Measurements from ENCODE around the gene TMEM35B. TPM values are rescaled to one million over a fixed set of nuclear protein-coding genes. Genes with fewer than 3 reads are reported as not detected.
"Not testable (repeated sequence)": the region's sequence is repeated elsewhere in the genome, so short reads cannot be mapped to it uniquely, and the experiment has no call there.

The TMEM35B gene
- total and polyA plus RNA-seq, 4 donors: 31.3 to 68.4 (median 42.9) TPM

DNA sequence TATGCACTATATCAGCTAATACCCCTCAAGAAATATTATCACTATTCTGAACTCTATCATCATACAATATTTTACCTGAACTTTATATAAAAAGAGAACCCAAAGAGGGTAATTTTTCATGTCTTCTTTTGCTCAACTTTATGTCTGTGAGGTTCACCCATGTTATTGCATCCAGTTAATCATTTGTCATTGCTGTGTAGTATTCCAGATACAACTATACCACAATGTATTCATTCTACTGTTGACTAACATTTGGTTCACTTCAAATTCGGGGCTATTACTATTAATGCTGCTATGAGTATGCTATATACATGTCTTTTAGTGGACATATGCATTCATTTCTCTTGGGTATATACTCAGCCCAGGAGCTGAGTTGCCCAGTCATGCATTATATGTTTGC is 34.7 kb downstream of the TMEM35B start:
- ATAC-seq (ENCODE audit: insufficient read depth, low FRiP score) (no peak), DNase-seq (no peak)
- Histone ChIP-seq H3K36me3 (ENCODE audit: control insufficient read depth in 4 of 4, insufficient read depth in 4 of 4, low read length in 4 of 4) (no peaks in the 10 kb centered on the region), H3K27ac (ENCODE audit: low read depth in 1 of 2, low read length in 1 of 2) (no peak overlapping the region), H3K4me1 (ENCODE audit: control insufficient read depth in 5 of 5, insufficient read depth in 5 of 5, low read length in 5 of 5) (no peaks in the 10 kb centered on the region), H3K9ac (ENCODE audit: insufficient read depth in 1 of 2, low read length in 2 of 2) (no peak overlapping the region), H3K27me3 (ENCODE audit: control insufficient read depth in 3 of 3, insufficient read depth in 3 of 3, low read length in 2 of 3) (no peaks in the 10 kb centered on the region), H3K4me3 (no peak overlapping the region), H3K9me3 (ENCODE audit: control insufficient read depth in 4 of 4, insufficient read depth in 3 of 4, low read length in 3 of 4) (peaks cover 0 to 2% (median 0%) of the 10 kb centered on the region in 4 donors)
- WGBS, 2 donors: 44 to 53% methylated on average over 1 of the region's 1 CpG
- TF ChIP-seq, protein P1, sequence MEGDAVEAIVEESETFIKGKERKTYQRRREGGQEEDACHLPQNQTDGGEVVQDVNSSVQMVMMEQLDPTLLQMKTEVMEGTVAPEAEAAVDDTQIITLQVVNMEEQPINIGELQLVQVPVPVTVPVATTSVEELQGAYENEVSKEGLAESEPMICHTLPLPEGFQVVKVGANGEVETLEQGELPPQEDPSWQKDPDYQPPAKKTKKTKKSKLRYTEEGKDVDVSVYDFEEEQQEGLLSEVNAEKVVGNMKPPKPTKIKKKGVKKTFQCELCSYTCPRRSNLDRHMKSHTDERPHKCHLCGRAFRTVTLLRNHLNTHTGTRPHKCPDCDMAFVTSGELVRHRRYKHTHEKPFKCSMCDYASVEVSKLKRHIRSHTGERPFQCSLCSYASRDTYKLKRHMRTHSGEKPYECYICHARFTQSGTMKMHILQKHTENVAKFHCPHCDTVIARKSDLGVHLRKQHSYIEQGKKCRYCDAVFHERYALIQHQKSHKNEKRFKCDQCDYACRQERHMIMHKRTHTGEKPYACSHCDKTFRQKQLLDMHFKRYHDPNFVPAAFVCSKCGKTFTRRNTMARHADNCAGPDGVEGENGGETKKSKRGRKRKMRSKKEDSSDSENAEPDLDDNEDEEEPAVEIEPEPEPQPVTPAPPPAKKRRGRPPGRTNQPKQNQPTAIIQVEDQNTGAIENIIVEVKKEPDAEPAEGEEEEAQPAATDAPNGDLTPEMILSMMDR (IDR thresholded peaks at IDR 0.05; ENCODE audit: control extremely low read depth, extremely low read depth): no peak

DNA sequence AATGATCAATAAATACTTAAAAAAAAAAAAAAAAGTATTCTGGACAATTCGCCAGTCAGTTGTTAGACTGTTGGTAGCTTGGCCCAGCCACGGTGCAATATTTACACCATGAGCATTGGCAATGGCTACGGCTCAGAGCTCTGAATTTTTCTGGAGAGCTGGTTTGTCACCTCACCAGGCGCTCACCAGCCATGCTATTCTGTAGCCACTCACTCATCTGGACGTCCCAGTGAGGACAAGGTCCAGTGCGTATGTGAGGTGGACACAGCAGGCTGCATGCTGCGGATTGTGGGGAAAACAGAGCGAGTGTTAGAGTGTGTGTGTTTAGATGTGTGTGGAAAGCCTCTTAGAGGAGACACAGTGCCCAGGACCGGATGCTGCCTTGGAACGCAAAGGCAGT is 36.4 kb downstream of the TMEM35B start:
- ATAC-seq (ENCODE audit: insufficient read depth, low FRiP score); H3K27ac ChIP-seq (ENCODE audit: low read depth in 1 of 2, low read length in 1 of 2); H3K4me1 ChIP-seq (ENCODE audit: control insufficient read depth in 5 of 5, insufficient read depth in 5 of 5, low read length in 5 of 5); H3K27me3 ChIP-seq (ENCODE audit: control insufficient read depth in 3 of 3, insufficient read depth in 3 of 3, low read length in 2 of 3); H3K36me3 ChIP-seq (ENCODE audit: control insufficient read depth in 4 of 4, insufficient read depth in 4 of 4, low read length in 4 of 4); DNase-seq; H3K9ac ChIP-seq (ENCODE audit: insufficient read depth in 1 of 2, low read length in 2 of 2); H3K4me3 ChIP-seq; H3K9me3 ChIP-seq (ENCODE audit: control insufficient read depth in 4 of 4, insufficient read depth in 3 of 4, low read length in 3 of 4): not testable (repeated sequence)
- 89 to 96% methylated on average over 10 of the region's 10 CpGs for WGBS, 2 donors

DNA sequence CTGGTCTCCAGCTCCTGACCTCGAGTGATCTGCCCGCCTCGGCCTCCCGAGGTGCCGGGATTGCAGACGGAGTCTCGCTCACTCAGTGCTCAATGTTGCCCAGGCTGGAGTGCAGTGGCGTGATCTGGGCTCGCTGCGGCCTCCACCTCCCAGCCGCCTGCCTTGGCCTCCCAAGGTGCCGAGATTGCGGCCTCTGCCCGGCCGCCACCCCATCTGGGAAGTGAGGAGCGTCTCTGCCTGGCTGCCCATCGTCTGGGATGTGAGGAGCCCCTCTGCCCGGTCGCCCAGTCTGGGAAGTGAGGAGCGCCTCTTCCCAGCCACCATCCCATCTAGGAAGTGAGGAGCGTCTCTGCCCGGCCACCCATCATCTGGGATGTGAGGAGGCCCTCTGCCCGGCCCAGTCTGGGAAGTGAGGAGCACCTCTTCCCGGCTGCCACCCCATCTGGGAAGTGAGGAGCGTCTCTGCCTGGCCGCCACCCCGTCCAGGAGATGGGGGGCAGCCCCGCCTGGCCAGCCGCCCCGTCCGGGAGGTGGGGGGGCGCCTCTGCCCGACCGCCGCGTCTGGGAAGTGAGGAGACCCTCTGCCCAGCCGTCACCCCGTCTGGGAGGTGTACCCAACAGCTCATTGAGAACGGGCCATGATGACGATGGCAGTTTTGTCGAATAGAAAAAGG is 37.4 kb downstream of the TMEM35B start:
- not testable (repeated sequence) for H3K4me1 ChIP-seq (ENCODE audit: control insufficient read depth in 5 of 5, insufficient read depth in 5 of 5, low read length in 5 of 5); H3K9me3 ChIP-seq (ENCODE audit: control insufficient read depth in 4 of 4, insufficient read depth in 3 of 4, low read length in 3 of 4); H3K27ac ChIP-seq (ENCODE audit: low read depth in 1 of 2, low read length in 1 of 2); DNase-seq; H3K4me3 ChIP-seq; ATAC-seq (ENCODE audit: insufficient read depth, low FRiP score); H3K36me3 ChIP-seq (ENCODE audit: control insufficient read depth in 4 of 4, insufficient read depth in 4 of 4, low read length in 4 of 4); H3K27me3 ChIP-seq (ENCODE audit: control insufficient read depth in 3 of 3, insufficient read depth in 3 of 3, low read length in 2 of 3); H3K9ac ChIP-seq (ENCODE audit: insufficient read depth in 1 of 2, low read length in 2 of 2)
- 93 to 94% methylated on average over 34 to 41 of the region's 41 CpGs for WGBS, 2 donors

DNA sequence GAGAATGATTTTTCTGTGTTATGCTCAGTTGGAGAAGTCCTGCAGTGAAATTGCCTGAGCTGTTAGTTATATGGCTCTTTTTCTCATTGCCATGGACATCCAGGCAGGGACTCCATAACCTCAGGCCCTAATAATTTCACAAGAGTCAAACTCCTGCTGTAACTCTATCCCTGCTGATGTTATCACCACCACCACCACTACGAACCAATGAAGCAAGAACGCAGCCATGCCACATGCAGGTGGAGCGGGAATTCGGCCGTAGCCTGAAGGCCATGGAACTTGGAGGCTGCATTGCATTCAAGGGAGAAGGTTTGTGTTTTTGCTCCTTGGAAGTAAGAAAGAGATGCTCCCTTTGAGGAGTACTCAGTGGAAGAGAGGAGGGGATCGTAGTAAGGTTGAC is 38.9 kb downstream of the TMEM35B start:
- WGBS, 2 donors: 91 to 92% methylated on average over 6 of the region's 6 CpGs
- Histone ChIP-seq H3K4me3 (no peak overlapping the region), H3K9me3 (ENCODE audit: control insufficient read depth in 4 of 4, insufficient read depth in 3 of 4, low read length in 3 of 4) (peaks cover 0 to 2% (median 0%) of the 10 kb centered on the region in 4 donors), H3K36me3 (ENCODE audit: control insufficient read depth in 4 of 4, insufficient read depth in 4 of 4, low read length in 4 of 4) (no peaks in the 10 kb centered on the region), H3K27ac (ENCODE audit: low read depth in 1 of 2, low read length in 1 of 2) (no peak overlapping the region), H3K4me1 (ENCODE audit: control insufficient read depth in 5 of 5, insufficient read depth in 5 of 5, low read length in 5 of 5) (no peaks in the 10 kb centered on the region), H3K27me3 (ENCODE audit: control insufficient read depth in 3 of 3, insufficient read depth in 3 of 3, low read length in 2 of 3) (peaks cover 0 to 3% (median 0%) of the 10 kb centered on the region in 3 donors), H3K9ac (ENCODE audit: insufficient read depth in 1 of 2, low read length in 2 of 2) (no peak overlapping the region)
- no peak for ATAC-seq (ENCODE audit: insufficient read depth, low FRiP score)
- no peak for DNase-seq
- TF ChIP-seq, protein P1 (IDR thresholded peaks at IDR 0.05; ENCODE audit: control extremely low read depth, extremely low read depth): no peak

DNA sequence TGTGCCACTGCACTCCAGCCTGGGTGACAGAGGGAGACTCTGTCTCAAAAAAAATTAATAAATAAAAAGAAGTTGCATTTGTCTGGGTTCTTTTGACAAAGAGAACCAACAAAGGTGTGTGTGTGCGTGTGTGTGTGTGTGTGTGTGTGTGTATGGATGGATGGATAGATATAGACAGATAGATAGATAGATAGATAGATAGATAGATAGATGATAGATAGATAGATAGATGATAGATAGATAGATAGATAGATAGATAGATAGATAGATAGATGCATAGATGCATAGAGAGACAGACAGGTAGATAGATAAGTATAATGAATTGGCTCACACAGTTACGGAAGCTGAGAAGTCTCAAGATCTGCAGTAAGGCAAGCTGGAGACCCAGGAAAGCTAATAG is 43.3 kb downstream of the TMEM35B start:
- H3K4me3 ChIP-seq; H3K4me1 ChIP-seq (ENCODE audit: control insufficient read depth in 5 of 5, insufficient read depth in 5 of 5, low read length in 5 of 5); ATAC-seq (ENCODE audit: insufficient read depth, low FRiP score); H3K36me3 ChIP-seq (ENCODE audit: control insufficient read depth in 4 of 4, insufficient read depth in 4 of 4, low read length in 4 of 4); H3K9me3 ChIP-seq (ENCODE audit: control insufficient read depth in 4 of 4, insufficient read depth in 3 of 4, low read length in 3 of 4); H3K27ac ChIP-seq (ENCODE audit: low read depth in 1 of 2, low read length in 1 of 2); DNase-seq; H3K27me3 ChIP-seq (ENCODE audit: control insufficient read depth in 3 of 3, insufficient read depth in 3 of 3, low read length in 2 of 3); H3K9ac ChIP-seq (ENCODE audit: insufficient read depth in 1 of 2, low read length in 2 of 2): not testable (repeated sequence)
- WGBS, 2 donors: 92 to 95% methylated on average over 2 of the region's 2 CpGs

Small RNAs within 50 kb of the gene (small RNA-seq; reads per million reads assigned to genes)
- not detected for gene TMEM35B (ENCODE audit: low replicate concordance)

Other genes with a start within 250 kb of the TMEM35B start
- under 1 TPM; 0.17 to 0.55 TPM for gene GJB5, start 230.3 kb downstream of the TMEM35B start, total RNA-seq
- gene GJB5, start 230.3 kb downstream of the TMEM35B start, polyA plus RNA-seq: 1 to 10 TPM in 1 of 2 donors, under 1 TPM in 1; 0.57 to 1.6 TPM
- under 1 TPM in 1 of 2 donors, not detected in 1; 0.12 TPM for gene GJB4, start 225.6 kb downstream of the TMEM35B start, total RNA-seq
- under 1 TPM; 0.06 to 0.29 TPM for gene GJB4, start 225.6 kb downstream of the TMEM35B start, polyA plus RNA-seq
- gene GJB3, start 204.1 kb downstream of the TMEM35B start, total RNA-seq: under 1 TPM; 0.51 to 0.52 TPM
- 1 to 10 TPM in 1 of 2 donors, under 1 TPM in 1; 0.79 to 2.5 TPM for gene GJB3, start 204.1 kb downstream of the TMEM35B start, polyA plus RNA-seq
- 10 to 100 TPM; 22.6 to 28.9 TPM for gene GJA4, start 192.3 kb downstream of the TMEM35B start, total RNA-seq
- 10 to 100 TPM in 1 of 2 donors, 1 to 10 TPM in 1; 6.4 to 16.1 TPM for gene GJA4, start 192.3 kb downstream of the TMEM35B start, polyA plus RNA-seq
- gene SMIM12, start 125.6 kb downstream of the TMEM35B start, total RNA-seq: 10 to 100 TPM; 19.5 to 50.8 TPM
- 10 to 100 TPM; 17.9 to 67.8 TPM for gene SMIM12, start 125.6 kb downstream of the TMEM35B start, polyA plus RNA-seq
- under 1 TPM; 0.17 to 0.89 TPM for gene DLGAP3, start 55.7 kb downstream of the TMEM35B start, total RNA-seq
- under 1 TPM; 0.10 to 0.26 TPM for gene DLGAP3, start 55.7 kb downstream of the TMEM35B start, polyA plus RNA-seq
- 10 to 100 TPM; 20.1 to 35.1 TPM for gene ZMYM6, start 46.6 kb upstream of the TMEM35B start, total RNA-seq
- gene ZMYM6, start 46.6 kb upstream of the TMEM35B start, polyA plus RNA-seq: 10 to 100 TPM in 1 of 2 donors, 1 to 10 TPM in 1; 6.5 to 14.6 TPM
- 10 to 100 TPM; 12.5 to 31.6 TPM for gene ZMYM1, start 94.0 kb upstream of the TMEM35B start, total RNA-seq
- 1 to 10 TPM; 2.6 to 4.5 TPM for gene ZMYM1, start 94.0 kb upstream of the TMEM35B start, polyA plus RNA-seq
- gene SFPQ, start 207.8 kb upstream of the TMEM35B start, total RNA-seq: 100 to 1,000 TPM; 162 to 269 TPM
- 100 to 1,000 TPM; 116 to 258 TPM for gene SFPQ, start 207.8 kb upstream of the TMEM35B start, polyA plus RNA-seq

All from lung (tissue), 13 donors.